OCI-LY3 (cell line): ENCODE measurements around the gene ABI3BP.

Experiments
- H2AFZ ChIP-seq: fragments of 200-600, 300-600 bp; shearing (Covaris generic); 2 replicates; pipeline ENCODE4 v1.6.0; 2014; ENCODE audit warnings: antibody characterized with exemption, low read depth, low read length
- H3K27ac ChIP-seq: fragments of 200-600, 300-600 bp; sonication (generic); 2 replicates; pipeline ENCODE4 v1.5.1; 2014; ENCODE audit warnings: mild to moderate bottlenecking, low read length, moderate library complexity, mixed read lengths
- H3K27me3 ChIP-seq: fragments of 200-600, 300-600 bp; sonication (generic); 2 replicates; pipeline ENCODE4 v1.6.1; 2014; ENCODE audit warnings: low read depth, low read length, mixed read lengths
- H3K36me3 ChIP-seq: fragments of 200-600, 300-600 bp; sonication (generic); replicated peaks from 2 replicates; pipeline ENCODE3; 2014; ENCODE audit warnings: low read depth, low read length, mixed read lengths
- H3K4me1 ChIP-seq: fragments of 300-600, 200-600 bp; sonication (generic); 2 replicates; pipeline ENCODE4 v1.6.1; 2014; ENCODE audit warnings: low read length, mixed read lengths
- H3K4me2 ChIP-seq: fragments of 200-600, 300-600 bp; sonication (generic); 2 replicates; pipeline ENCODE4 v1.6.1; 2014; ENCODE audit warnings: low read length, mixed read lengths
- H3K4me3 ChIP-seq: fragments of 300-600, 200-600 bp; sonication (generic); 2 replicates; pipeline ENCODE4 v1.5.1; 2014; ENCODE audit warnings: antibody characterized with exemption, mild to moderate bottlenecking, low read length, moderate library complexity
- H3K79me2 ChIP-seq: fragments of 300-600, 200-600 bp; shearing (Covaris generic); 2 replicates; pipeline ENCODE4 v1.6.1; 2014; ENCODE audit warnings: mild to moderate bottlenecking, low read length, mixed read lengths
- H3K9ac ChIP-seq: fragments of 300-600, 200-600 bp; shearing (Covaris generic); 2 replicates; pipeline ENCODE4 v1.6.0; 2014; ENCODE audit warnings: mild to moderate bottlenecking, low read length, moderate library complexity
- H3K9me3 ChIP-seq: fragments of 200-600, 300-600 bp; shearing (Covaris generic); 2 replicates; pipeline ENCODE4 v1.6.1; 2014; ENCODE audit warnings: low read length, mixed read lengths; ENCODE audit not compliant: insufficient read depth
- H4K20me1 ChIP-seq: fragments of 200-600, 300-600 bp; sonication (generic); 2 replicates; pipeline ENCODE4 v1.6.1; 2016; ENCODE audit warnings: low read length, mixed read lengths; ENCODE audit not compliant: insufficient read depth
- EZH2phosphoT487 ChIP-seq: fragments of 200-600 bp; shearing (Covaris generic); IDR thresholded peaks from 2 replicates; pipeline ENCODE4 v1.6.1; 2018; ENCODE audit warnings: antibody characterized with exemption, mixed run types, low read depth
- TF ChIP-seq, protein P1 (sequence below): fragments of 200-600, 300-600 bp; sonication (generic); IDR thresholded peaks from 2 replicates; pipeline ENCODE4 v1.5.1; 2014; ENCODE audit warnings: antibody characterized with exemption, low read length, low read depth

The ABI3BP gene

DNA sequence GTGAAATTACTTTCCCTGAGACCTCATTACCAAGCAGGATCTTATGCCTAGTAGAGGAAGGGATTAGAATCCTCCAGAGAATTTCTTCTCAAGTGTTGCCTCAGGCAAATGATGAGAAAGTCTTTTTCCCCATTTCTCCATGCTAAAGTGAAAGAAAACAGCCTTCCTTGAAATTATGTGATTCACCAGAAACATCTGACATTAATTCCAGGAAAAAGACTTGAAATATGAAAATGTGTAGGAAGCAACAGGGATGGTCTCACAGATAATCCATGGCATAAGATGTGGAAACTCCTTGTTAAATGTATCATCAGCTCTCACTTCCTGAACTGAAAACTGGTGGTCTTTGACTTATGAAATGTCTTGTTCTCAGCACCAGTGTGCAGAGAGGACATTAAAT, 17.9 kb upstream of the ABI3BP start:
- no peak overlapping the region for H3K9ac ChIP-seq
- no peak for TF ChIP-seq EZH2phosphoT487
- TF ChIP-seq, protein P1, sequence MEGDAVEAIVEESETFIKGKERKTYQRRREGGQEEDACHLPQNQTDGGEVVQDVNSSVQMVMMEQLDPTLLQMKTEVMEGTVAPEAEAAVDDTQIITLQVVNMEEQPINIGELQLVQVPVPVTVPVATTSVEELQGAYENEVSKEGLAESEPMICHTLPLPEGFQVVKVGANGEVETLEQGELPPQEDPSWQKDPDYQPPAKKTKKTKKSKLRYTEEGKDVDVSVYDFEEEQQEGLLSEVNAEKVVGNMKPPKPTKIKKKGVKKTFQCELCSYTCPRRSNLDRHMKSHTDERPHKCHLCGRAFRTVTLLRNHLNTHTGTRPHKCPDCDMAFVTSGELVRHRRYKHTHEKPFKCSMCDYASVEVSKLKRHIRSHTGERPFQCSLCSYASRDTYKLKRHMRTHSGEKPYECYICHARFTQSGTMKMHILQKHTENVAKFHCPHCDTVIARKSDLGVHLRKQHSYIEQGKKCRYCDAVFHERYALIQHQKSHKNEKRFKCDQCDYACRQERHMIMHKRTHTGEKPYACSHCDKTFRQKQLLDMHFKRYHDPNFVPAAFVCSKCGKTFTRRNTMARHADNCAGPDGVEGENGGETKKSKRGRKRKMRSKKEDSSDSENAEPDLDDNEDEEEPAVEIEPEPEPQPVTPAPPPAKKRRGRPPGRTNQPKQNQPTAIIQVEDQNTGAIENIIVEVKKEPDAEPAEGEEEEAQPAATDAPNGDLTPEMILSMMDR = no peak
- no peak overlapping the region for H3K4me2 ChIP-seq
- no peak overlapping the region for H3K27ac ChIP-seq
- H3K27me3 ChIP-seq = no peaks in the 10 kb centered on the region
- H4K20me1 ChIP-seq = no peaks in the 10 kb centered on the region
- no peaks in the 10 kb centered on the region for H3K4me1 ChIP-seq
- H3K9me3 ChIP-seq = no peaks in the 10 kb centered on the region
- H3K4me3 ChIP-seq = no peak overlapping the region
- H3K79me2 ChIP-seq = no peaks in the 10 kb centered on the region
- H3K36me3 ChIP-seq = no peaks in the 10 kb centered on the region
- no peak overlapping the region for H2AFZ ChIP-seq

DNA sequence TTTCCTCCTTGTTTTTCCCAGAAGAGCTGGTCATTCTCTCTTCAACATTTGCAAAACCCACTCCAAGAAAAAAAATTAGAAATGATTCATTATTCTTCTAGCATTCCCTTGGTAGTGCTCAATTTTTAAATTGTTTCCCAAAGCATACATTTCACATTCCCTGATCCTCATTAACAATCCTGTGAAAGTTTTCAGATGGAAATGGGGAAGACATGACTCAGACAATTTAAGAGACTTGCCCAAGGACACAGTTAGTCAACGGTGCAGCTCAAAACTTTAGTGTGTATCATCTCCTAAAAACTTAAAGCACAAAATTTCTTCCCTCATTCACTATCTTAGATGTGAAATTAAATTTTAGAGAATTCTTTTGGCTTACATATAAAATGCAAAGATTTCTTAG, 17.1 kb upstream of the ABI3BP start:
- Histone ChIP-seq H3K79me2 (no peaks in the 10 kb centered on the region), H3K27me3 (no peaks in the 10 kb centered on the region), H3K9me3 (no peaks in the 10 kb centered on the region), H3K4me3 (no peak overlapping the region), H2AFZ (no peak overlapping the region), H3K4me1 (no peaks in the 10 kb centered on the region), H4K20me1 (no peaks in the 10 kb centered on the region), H3K4me2 (no peak overlapping the region), H3K36me3 (no peaks in the 10 kb centered on the region), H3K27ac (no peak overlapping the region), H3K9ac (no peak overlapping the region)
- TF ChIP-seq, protein P1 = no peak
- TF ChIP-seq EZH2phosphoT487 = no peak

DNA sequence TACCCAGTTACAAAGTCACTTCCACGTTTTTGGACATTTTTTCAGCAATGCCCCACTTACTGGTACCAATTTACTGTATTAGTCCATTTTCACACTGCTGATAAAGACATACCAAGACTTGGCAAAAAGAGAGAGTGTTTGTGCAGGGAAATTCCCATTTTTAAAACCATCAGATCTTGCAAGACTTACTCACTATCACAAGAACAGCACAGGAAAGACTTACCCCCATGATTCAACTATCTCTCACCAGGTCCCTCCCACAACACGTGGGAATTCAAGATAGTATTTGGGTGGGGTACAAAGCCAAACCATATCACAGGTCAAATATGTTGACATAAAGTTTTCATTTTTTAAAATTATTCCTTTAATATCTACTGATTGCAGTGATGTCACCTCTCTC, 16.2 kb upstream of the ABI3BP start:
- Histone ChIP-seq H3K9me3 (no peaks in the 10 kb centered on the region), H3K4me3 (no peak overlapping the region), H4K20me1 (no peaks in the 10 kb centered on the region), H3K4me2 (no peak overlapping the region), H3K27ac (no peak overlapping the region), H3K27me3 (no peaks in the 10 kb centered on the region), H3K9ac (no peak overlapping the region), H3K79me2 (no peaks in the 10 kb centered on the region), H3K4me1 (no peaks in the 10 kb centered on the region), H3K36me3 (no peaks in the 10 kb centered on the region), H2AFZ (no peak overlapping the region)
- TF ChIP-seq, protein P1 = no peak
- no peak for TF ChIP-seq EZH2phosphoT487

DNA sequence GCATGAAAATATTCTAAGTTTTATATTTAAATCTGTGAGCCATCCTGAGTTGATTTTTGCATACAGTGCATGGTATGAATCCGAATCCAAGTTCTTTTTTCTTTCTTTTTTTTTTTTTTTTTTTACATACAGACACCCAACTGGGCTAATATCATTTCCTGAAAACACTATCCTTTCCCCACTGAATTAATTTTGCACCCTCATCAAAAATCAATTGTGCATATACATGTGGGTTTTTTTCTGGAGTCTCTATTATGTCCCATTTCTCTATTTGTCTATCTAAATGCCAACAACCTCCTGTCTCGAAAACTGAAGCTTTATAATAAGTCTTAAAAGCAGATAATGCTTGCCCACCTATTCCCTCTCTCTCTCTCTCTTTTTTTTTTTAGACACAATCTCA, 5.9 kb upstream of the ABI3BP start:
- no peaks in the 10 kb centered on the region for H4K20me1 ChIP-seq
- no peaks in the 10 kb centered on the region for H3K79me2 ChIP-seq
- no peak for TF ChIP-seq EZH2phosphoT487
- TF ChIP-seq, protein P1 = no peak
- no peak overlapping the region for H2AFZ ChIP-seq
- no peaks in the 10 kb centered on the region for H3K36me3 ChIP-seq
- no peaks in the 10 kb centered on the region for H3K9me3 ChIP-seq
- no peak overlapping the region for H3K9ac ChIP-seq
- H3K27me3 ChIP-seq = peaks cover 5% of the 10 kb centered on the region; the same call in 1 of the 2 replicates
- no peak overlapping the region for H3K4me3 ChIP-seq
- no peak overlapping the region for H3K27ac ChIP-seq
- H3K4me1 ChIP-seq = no peaks in the 10 kb centered on the region
- no peak overlapping the region for H3K4me2 ChIP-seq
